Hypothalamus (tissue), 51 donors: Measurements from ENCODE around the gene AMBP.

Experiments
- DNase-seq, 51 donors: peaks; one replicate each; lab custom pipeline; 2025; lab: John Stamatoyannopoulos, UW

Gene AMBP

GRCh38 chr9:114016629-114017423 lies 61.3 kb downstream of the AMBP start:
- DNase-seq: no peak

GRCh38 chr9:114016101-114016500 lies 62.0 kb downstream of the AMBP start:
- no peak for DNase-seq

- no peak for DNase-seq
Measured at GRCh38 chr9:114015607-114016006, 62.5 kb downstream of the AMBP start.

DNA sequence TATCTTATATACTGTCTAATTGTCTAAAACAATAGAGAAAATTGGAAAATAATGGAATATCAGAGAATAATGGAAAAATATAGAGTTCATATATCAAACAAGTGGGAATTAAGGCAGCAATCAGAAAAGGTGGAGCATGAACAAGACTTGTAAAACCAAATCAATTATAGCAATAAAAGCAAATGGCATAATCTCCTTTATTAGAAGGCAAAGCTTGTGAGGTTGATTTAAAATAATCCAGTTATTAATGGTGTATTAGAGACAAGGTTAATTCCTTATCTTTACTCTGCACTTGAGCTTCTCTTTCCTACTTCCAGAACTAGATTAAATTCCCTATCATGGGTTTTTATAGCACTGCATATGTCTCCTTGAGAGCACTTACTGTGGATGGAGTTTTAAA lies 64.1 kb downstream of the AMBP start:
- DNase-seq: no peak

GRCh38 chr9:114012126-114012525 lies 66.0 kb downstream of the AMBP start:
- DNase-seq: no peak

DNA sequence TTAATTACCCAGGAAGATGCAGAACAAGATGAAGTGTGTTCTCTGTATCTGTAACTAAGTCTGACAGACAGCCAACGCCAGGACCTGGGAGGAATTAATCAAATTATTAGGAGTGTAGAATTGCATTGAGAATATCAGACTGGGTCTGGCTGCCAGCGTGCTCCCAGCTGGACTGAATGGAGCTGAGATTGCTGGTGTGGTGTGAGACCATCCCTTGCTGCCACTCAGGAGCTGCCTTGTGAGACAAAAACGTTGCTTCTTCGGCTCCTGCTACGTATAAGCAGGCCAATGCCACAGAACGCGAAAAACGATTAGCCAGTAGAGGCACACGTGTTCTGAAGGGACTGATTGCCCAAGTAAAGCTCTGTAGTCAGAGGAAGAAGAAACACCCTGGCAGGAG lies 66.8 kb downstream of the AMBP start:
- DNase-seq: no peak
